GM21423 (cell line): ENCODE data around the gene SP110.
A peak's percentile ranks its signal among the peaks of the same experiment; 100 is the strongest.
"Not testable (repeated sequence)": the region's sequence is repeated elsewhere in the genome, so short reads cannot be mapped to it uniquely, and the experiment has no call there.

Source experiments
- ATAC-seq: cut with Tn5 transposase; IDR thresholded peaks from one replicate; pipeline ENCODE4 v1.9.1; 2021; ENCODE audit warnings: mild to moderate bottlenecking, moderate library complexity; ENCODE audit not compliant: unreplicated experiment

Gene SP110

GRCh38 chr2:230129343-230129742 lies 90.4 kb downstream of the SP110 start:
- no peak for ATAC-seq

- no peak for ATAC-seq
Observed at GRCh38 chr2:230128623-230129342, 91.0 kb downstream of the SP110 start.

- ATAC-seq, result no peak
Observed at GRCh38 chr2:230127195-230127594, 92.6 kb downstream of the SP110 start.

- ATAC-seq, result peak; percentile 79
Observed at GRCh38 chr2:230124757-230125431, 94.9 kb downstream of the SP110 start.

- no peak for ATAC-seq
Observed at GRCh38 chr2:230124235-230124634, 95.5 kb downstream of the SP110 start.

- not testable (repeated sequence) for ATAC-seq
Observed at GRCh38 chr2:230120376-230120775, 99.4 kb downstream of the SP110 start.

GRCh38 chr2:230119827-230120226 lies 100.0 kb downstream of the SP110 start:
- ATAC-seq, result not testable (repeated sequence)
